ENCODE measurements around the gene LOXL4. TPM values are rescaled to one million over a fixed set of nuclear protein-coding genes. Genes with fewer than 3 reads are reported as not detected.

Gene LOXL4
- total and polyA plus RNA-seq, 2 donors, result 0.99 to 3.6 TPM

DNA sequence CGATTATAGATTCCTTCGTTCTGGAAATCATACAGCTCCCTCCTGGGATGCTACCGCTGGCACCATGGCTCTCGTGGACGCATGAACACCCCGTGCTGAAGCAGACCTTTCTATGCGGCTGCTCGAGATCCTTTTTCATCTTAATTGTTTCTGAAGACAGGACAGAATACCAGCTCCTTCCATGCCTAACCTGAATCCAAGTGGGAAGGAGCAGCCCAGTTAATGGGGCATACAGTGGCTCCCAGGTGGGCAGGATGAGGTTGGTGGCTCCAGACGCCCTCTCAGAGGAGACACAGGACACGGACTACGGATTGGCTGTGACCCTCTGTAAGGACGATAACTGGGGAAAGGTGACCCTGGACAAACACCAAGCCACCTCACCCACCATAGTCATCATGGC lies 18.4 kb upstream of the LOXL4 start:
- H3K36me3 ChIP-seq (ENCODE audit: control insufficient read depth in 2 of 2, insufficient read depth in 2 of 2, low read length in 1 of 2), result no peaks in the 10 kb centered on the region
- 97% methylated on average over 12 of the region's 12 CpGs for WGBS

DNA sequence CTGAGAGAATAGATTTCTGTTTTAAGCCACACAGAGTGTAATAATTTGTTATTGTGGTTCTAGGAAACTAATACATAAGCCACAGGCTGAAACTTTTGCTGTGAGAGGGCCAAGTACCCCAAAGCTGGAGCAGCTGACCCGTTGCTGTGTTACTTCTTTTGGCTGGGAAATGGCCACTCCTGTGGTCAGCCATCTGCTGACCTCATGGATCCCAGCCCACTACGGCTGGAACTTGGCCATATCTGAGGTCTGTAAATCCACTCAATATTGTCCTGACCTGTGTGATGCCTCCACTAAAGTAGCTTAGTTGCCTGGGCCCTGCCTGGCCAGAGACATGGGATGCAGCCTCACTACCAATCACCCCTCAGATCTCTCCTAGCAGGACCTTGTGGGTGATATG lies 17.4 kb upstream of the LOXL4 start:
- H3K4me3 ChIP-seq (ENCODE audit: low read length in 2 of 2), result no peak overlapping the region
- no peak overlapping the region for H3K27ac ChIP-seq (ENCODE audit: low read depth in 1 of 2, low read length in 1 of 2)
- WGBS, result 91% methylated on average over 2 of the region's 2 CpGs

More for the DNA sequence above, 18.4 kb upstream of the LOXL4 start:
- no peaks in the 10 kb centered on the region for H3K4me1 ChIP-seq (ENCODE audit: control insufficient read depth in 2 of 2, insufficient read depth in 2 of 2, low read length in 2 of 2)
- no peak overlapping the region for H3K4me3 ChIP-seq (ENCODE audit: low read length in 2 of 2)
- peaks cover 0 to 1% of the 10 kb centered on the region in 2 donors for H3K9me3 ChIP-seq (ENCODE audit: control insufficient read depth in 2 of 2, insufficient read depth in 1 of 2, low read length in 1 of 2)
- peaks cover 0 to 2% of the 10 kb centered on the region in 2 donors for H3K27me3 ChIP-seq (ENCODE audit: control insufficient read depth in 2 of 2, insufficient read depth in 1 of 2, low read length in 1 of 2)
- no peak overlapping the region for H3K27ac ChIP-seq (ENCODE audit: low read depth in 1 of 2, low read length in 1 of 2)
- DNase-seq (ENCODE audit: low read depth in 6 of 9, low spot score in 9 of 9), result no peak

GRCh38 chr10:98276311-98276710 lies 8.3 kb upstream of the LOXL4 start:
- no peak overlapping the region for H3K27ac ChIP-seq (ENCODE audit: low read depth in 1 of 2, low read length in 1 of 2)
- 95% methylated on average over 3 of the region's 3 CpGs for WGBS
- H3K36me3 ChIP-seq (ENCODE audit: control insufficient read depth in 2 of 2, insufficient read depth in 2 of 2, low read length in 1 of 2), result no peaks in the 10 kb centered on the region
- no peak overlapping the region for H3K4me3 ChIP-seq (ENCODE audit: low read length in 2 of 2)
- no peak for DNase-seq (ENCODE audit: low read depth in 6 of 9, low spot score in 9 of 9)
- no peaks in the 10 kb centered on the region for H3K4me1 ChIP-seq (ENCODE audit: control insufficient read depth in 2 of 2, insufficient read depth in 2 of 2, low read length in 2 of 2)
- H3K9me3 ChIP-seq (ENCODE audit: control insufficient read depth in 2 of 2, insufficient read depth in 1 of 2, low read length in 1 of 2), result no peaks in the 10 kb centered on the region
- H3K27me3 ChIP-seq (ENCODE audit: control insufficient read depth in 2 of 2, insufficient read depth in 1 of 2, low read length in 1 of 2), result peaks cover 0 to 12% of the 10 kb centered on the region in 2 donors

More for the DNA sequence above, 17.4 kb upstream of the LOXL4 start:
- Histone ChIP-seq H3K36me3 (ENCODE audit: control insufficient read depth in 2 of 2, insufficient read depth in 2 of 2, low read length in 1 of 2) (no peaks in the 10 kb centered on the region), H3K9me3 (ENCODE audit: control insufficient read depth in 2 of 2, insufficient read depth in 1 of 2, low read length in 1 of 2) (peaks cover 0 to 1% of the 10 kb centered on the region in 2 donors), H3K27me3 (ENCODE audit: control insufficient read depth in 2 of 2, insufficient read depth in 1 of 2, low read length in 1 of 2) (peaks cover 0 to 2% of the 10 kb centered on the region in 2 donors), H3K4me1 (ENCODE audit: control insufficient read depth in 2 of 2, insufficient read depth in 2 of 2, low read length in 2 of 2) (no peaks in the 10 kb centered on the region)
- DNase-seq (ENCODE audit: low read depth in 6 of 9, low spot score in 9 of 9), result no peak

- WGBS, result 79% methylated on average over 3 of the region's 3 CpGs
Measured at GRCh38 chr10:98274562-98274961, 6.6 kb upstream of the LOXL4 start.

GRCh38 chr10:98273057-98273850 lies 5.3 kb upstream of the LOXL4 start:
- no peak for DNase-seq (ENCODE audit: low read depth in 6 of 9, low spot score in 9 of 9)
- Histone ChIP-seq H3K4me1 (ENCODE audit: control insufficient read depth in 2 of 2, insufficient read depth in 2 of 2, low read length in 2 of 2) (peaks cover 0 to 5% of the 10 kb centered on the region in 2 donors), H3K27me3 (ENCODE audit: control insufficient read depth in 2 of 2, insufficient read depth in 1 of 2, low read length in 1 of 2) (peaks cover 3 to 40% of the 10 kb centered on the region in 2 donors), H3K9me3 (ENCODE audit: control insufficient read depth in 2 of 2, insufficient read depth in 1 of 2, low read length in 1 of 2) (no peaks in the 10 kb centered on the region), H3K4me3 (ENCODE audit: low read length in 2 of 2) (no peak overlapping the region), H3K27ac (ENCODE audit: low read depth in 1 of 2, low read length in 1 of 2) (no peak overlapping the region), H3K36me3 (ENCODE audit: control insufficient read depth in 2 of 2, insufficient read depth in 2 of 2, low read length in 1 of 2) (no peaks in the 10 kb centered on the region)
- 81% methylated on average over 9 of the region's 9 CpGs for WGBS

More at GRCh38 chr10:98274562-98274961, 6.6 kb upstream of the LOXL4 start:
- no peak overlapping the region for H3K4me3 ChIP-seq (ENCODE audit: low read length in 2 of 2)
- no peak for DNase-seq (ENCODE audit: low read depth in 6 of 9, low spot score in 9 of 9)
- no peaks in the 10 kb centered on the region for H3K4me1 ChIP-seq (ENCODE audit: control insufficient read depth in 2 of 2, insufficient read depth in 2 of 2, low read length in 2 of 2)
- no peak overlapping the region for H3K27ac ChIP-seq (ENCODE audit: low read depth in 1 of 2, low read length in 1 of 2)
- peaks cover 0 to 27% of the 10 kb centered on the region in 2 donors for H3K27me3 ChIP-seq (ENCODE audit: control insufficient read depth in 2 of 2, insufficient read depth in 1 of 2, low read length in 1 of 2)
- H3K9me3 ChIP-seq (ENCODE audit: control insufficient read depth in 2 of 2, insufficient read depth in 1 of 2, low read length in 1 of 2), result no peaks in the 10 kb centered on the region
- no peaks in the 10 kb centered on the region for H3K36me3 ChIP-seq (ENCODE audit: control insufficient read depth in 2 of 2, insufficient read depth in 2 of 2, low read length in 1 of 2)

DNA sequence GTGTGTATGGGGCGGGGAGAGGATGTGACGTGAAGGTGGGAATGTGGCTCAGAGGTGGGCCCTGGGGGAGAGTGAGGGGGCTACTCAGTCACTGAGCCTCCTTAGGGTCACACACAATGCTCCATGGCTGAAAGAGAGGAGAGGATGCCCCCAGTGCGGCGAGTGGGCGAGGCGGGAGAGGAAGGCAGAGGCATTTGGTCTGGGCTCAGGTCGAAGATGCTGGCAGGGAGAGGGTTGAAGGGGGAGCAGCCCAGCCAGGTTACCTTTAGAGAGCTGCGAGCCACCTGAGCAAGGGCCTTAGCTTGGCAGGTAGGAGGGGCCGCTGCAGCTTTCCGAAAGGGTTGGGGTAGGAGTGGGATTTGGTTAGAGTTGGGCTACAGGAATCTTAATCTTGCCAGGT lies 4.7 kb upstream of the LOXL4 start:
- WGBS, result 91% methylated on average over 10 of the region's 10 CpGs
- no peaks in the 10 kb centered on the region for H3K9me3 ChIP-seq (ENCODE audit: control insufficient read depth in 2 of 2, insufficient read depth in 1 of 2, low read length in 1 of 2)
- H3K4me3 ChIP-seq (ENCODE audit: low read length in 2 of 2), result no peak overlapping the region
- peaks cover 0 to 8% of the 10 kb centered on the region in 2 donors for H3K4me1 ChIP-seq (ENCODE audit: control insufficient read depth in 2 of 2, insufficient read depth in 2 of 2, low read length in 2 of 2)
- no peak overlapping the region for H3K27ac ChIP-seq (ENCODE audit: low read depth in 1 of 2, low read length in 1 of 2)
- no peaks in the 10 kb centered on the region for H3K36me3 ChIP-seq (ENCODE audit: control insufficient read depth in 2 of 2, insufficient read depth in 2 of 2, low read length in 1 of 2)
- peaks cover 3 to 43% of the 10 kb centered on the region in 2 donors for H3K27me3 ChIP-seq (ENCODE audit: control insufficient read depth in 2 of 2, insufficient read depth in 1 of 2, low read length in 1 of 2)
- DNase-seq (ENCODE audit: low read depth in 6 of 9, low spot score in 9 of 9), result no peak

DNA sequence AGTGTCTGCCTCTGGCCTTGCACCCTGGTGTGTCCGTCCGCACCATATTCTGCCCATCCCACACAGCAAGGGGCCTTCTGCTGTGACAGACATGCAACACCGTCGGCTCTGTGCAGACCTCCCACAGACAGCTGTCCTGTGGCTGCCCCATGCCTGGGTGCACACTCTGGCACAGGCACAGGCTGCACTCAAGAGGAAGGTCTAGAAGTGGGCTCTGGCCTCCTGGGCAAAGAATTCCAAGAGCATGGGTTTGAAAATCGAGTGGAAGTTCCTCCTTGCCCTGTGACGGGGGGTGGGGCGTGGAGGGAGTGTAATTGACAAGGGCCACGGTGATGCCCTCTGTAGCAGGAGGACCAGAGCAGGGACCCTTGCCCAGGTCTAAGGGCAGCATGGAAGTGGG lies 4.3 kb upstream of the LOXL4 start:
- Histone ChIP-seq H3K9me3 (ENCODE audit: control insufficient read depth in 2 of 2, insufficient read depth in 1 of 2, low read length in 1 of 2) (no peaks in the 10 kb centered on the region), H3K36me3 (ENCODE audit: control insufficient read depth in 2 of 2, insufficient read depth in 2 of 2, low read length in 1 of 2) (no peaks in the 10 kb centered on the region), H3K4me3 (ENCODE audit: low read length in 2 of 2) (no peak overlapping the region), H3K27me3 (ENCODE audit: control insufficient read depth in 2 of 2, insufficient read depth in 1 of 2, low read length in 1 of 2) (peaks cover 3 to 47% of the 10 kb centered on the region in 2 donors), H3K4me1 (ENCODE audit: control insufficient read depth in 2 of 2, insufficient read depth in 2 of 2, low read length in 2 of 2) (peaks cover 0 to 8% of the 10 kb centered on the region in 2 donors), H3K27ac (ENCODE audit: low read depth in 1 of 2, low read length in 1 of 2) (no peak overlapping the region)
- no peak for DNase-seq (ENCODE audit: low read depth in 6 of 9, low spot score in 9 of 9)
- WGBS, result 96% methylated on average over 8 of the region's 8 CpGs

DNA sequence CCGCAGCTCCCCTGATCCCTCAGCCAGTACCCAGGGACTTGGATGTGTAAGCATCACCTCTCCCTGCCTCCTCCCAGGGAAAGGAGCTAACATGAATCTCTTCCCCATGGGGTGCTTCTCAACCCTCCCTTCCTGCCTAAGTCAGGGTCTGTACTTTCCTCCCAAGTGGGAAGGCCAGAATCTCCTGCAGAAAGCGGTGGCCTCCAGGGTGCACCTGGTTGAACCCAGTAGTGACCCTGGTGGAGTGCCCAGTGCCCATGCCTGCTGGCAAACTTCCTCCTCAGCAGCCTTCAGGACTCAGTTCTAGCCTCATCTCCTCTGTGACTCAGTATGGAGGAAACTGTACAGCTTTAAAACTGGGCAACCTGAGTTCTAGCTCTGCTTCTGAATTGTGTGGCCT lies 2.8 kb upstream of the LOXL4 start:
- Histone ChIP-seq H3K27ac (ENCODE audit: low read depth in 1 of 2, low read length in 1 of 2) (no peak overlapping the region), H3K36me3 (ENCODE audit: control insufficient read depth in 2 of 2, insufficient read depth in 2 of 2, low read length in 1 of 2) (no peaks in the 10 kb centered on the region), H3K4me1 (ENCODE audit: control insufficient read depth in 2 of 2, insufficient read depth in 2 of 2, low read length in 2 of 2) (peaks cover 0 to 8% of the 10 kb centered on the region in 2 donors), H3K4me3 (ENCODE audit: low read length in 2 of 2) (no peak overlapping the region), H3K9me3 (ENCODE audit: control insufficient read depth in 2 of 2, insufficient read depth in 1 of 2, low read length in 1 of 2) (no peaks in the 10 kb centered on the region), H3K27me3 (ENCODE audit: control insufficient read depth in 2 of 2, insufficient read depth in 1 of 2, low read length in 1 of 2) (peaks cover 3 to 58% of the 10 kb centered on the region in 2 donors)
- no peak for DNase-seq (ENCODE audit: low read depth in 6 of 9, low spot score in 9 of 9)
- WGBS, result 97% methylated on average over 2 of the region's 2 CpGs

DNA sequence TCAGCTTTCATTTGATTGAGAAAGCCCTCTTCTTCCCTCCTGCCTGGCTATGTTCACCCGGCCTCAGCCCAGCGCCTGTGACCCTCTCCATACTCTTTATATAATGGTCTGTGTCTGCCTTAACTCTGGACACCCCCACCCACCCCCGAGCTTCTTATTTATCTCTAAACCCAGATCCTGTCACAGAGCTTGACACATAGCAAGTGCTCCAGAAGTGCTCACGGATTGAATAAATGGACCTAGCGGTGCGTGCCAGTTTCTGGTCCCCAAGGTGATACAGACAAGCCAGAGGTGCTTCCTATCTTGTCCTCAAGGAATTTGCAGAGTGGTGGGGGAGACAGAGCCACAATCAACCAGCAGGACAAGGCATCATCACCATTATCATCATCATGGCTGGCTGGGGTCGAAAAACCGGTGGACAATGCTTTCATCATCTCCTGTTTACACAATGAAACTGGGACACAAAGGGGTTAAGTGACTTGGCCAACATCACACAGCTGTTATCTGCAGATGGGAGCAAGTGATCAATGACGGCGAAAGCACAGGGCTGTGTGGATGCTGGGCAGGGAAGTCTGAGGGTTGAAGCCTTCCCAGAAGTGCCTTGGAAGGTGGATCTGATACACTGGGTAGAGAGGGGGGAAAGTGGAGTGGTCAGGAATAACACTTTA lies 2.2 kb upstream of the LOXL4 start:
- Histone ChIP-seq H3K4me3 (ENCODE audit: low read length in 2 of 2) (no peak overlapping the region), H3K36me3 (ENCODE audit: control insufficient read depth in 2 of 2, insufficient read depth in 2 of 2, low read length in 1 of 2) (no peaks in the 10 kb centered on the region), H3K27me3 (ENCODE audit: control insufficient read depth in 2 of 2, insufficient read depth in 1 of 2, low read length in 1 of 2) (peaks cover 3 to 58% of the 10 kb centered on the region in 2 donors), H3K9me3 (ENCODE audit: control insufficient read depth in 2 of 2, insufficient read depth in 1 of 2, low read length in 1 of 2) (no peaks in the 10 kb centered on the region), H3K27ac (ENCODE audit: low read depth in 1 of 2, low read length in 1 of 2) (no peak overlapping the region), H3K4me1 (ENCODE audit: control insufficient read depth in 2 of 2, insufficient read depth in 2 of 2, low read length in 2 of 2) (peaks cover 0 to 8% of the 10 kb centered on the region in 2 donors)
- DNase-seq (ENCODE audit: low read depth in 6 of 9, low spot score in 9 of 9), result no peak
- WGBS, result 90% methylated on average over 10 of the region's 10 CpGs
